NCI-H510A treated with DMSO at 0.1 percent for 48 hours (cell line): Measurements from ENCODE around the gene PCDH1.

Source experiments
- DNase-seq: peaks from one replicate; lab custom pipeline; 2025; lab: John Stamatoyannopoulos, UW

PCDH1 gene

GRCh38 chr5:141808857-141809256 lies 69.4 kb downstream of the PCDH1 start:
- DNase-seq: no peak

GRCh38 chr5:141807732-141808131 lies 70.5 kb downstream of the PCDH1 start:
- no peak for DNase-seq

GRCh38 chr5:141807329-141807728 lies 70.9 kb downstream of the PCDH1 start:
- no peak for DNase-seq

- no peak for DNase-seq
Observed at GRCh38 chr5:141806626-141807025, 71.6 kb downstream of the PCDH1 start.

- no peak for DNase-seq
Observed at GRCh38 chr5:141805874-141806595, 72.2 kb downstream of the PCDH1 start.

- no peak for DNase-seq
Observed at GRCh38 chr5:141804475-141804874, 73.7 kb downstream of the PCDH1 start.
